Stimulated activated CD4-positive, alpha-beta T cell treated with anti-CD3 and anti-CD28 coated beads, Interleukin-12 subunit alpha, Interleukin-12 subunit beta, amount 100 ng/mL, for 4 hours (primary cell): ENCODE data around the gene SHROOM4.

Source experiments
- DNase-seq: peaks from one replicate; pipeline ENCODE4 v3.0.0-alpha.2; 2020

The SHROOM4 gene

GRCh38 chrX:50813843-50814661, at the start of gene SHROOM4:
SHROOM4 (minus strand) TSS chrX:50814194; CDS start chrX:50814018, 176 bp downstream.
- DNase-seq = no peak

GRCh38 chrX:50863471-50863870, 49.5 kb upstream of the SHROOM4 start:
- no peak for DNase-seq

GRCh38 chrX:50860518-50860917, 46.5 kb upstream of the SHROOM4 start:
- DNase-seq = no peak

GRCh38 chrX:50858548-50858947, 44.6 kb upstream of the SHROOM4 start:
- no peak for DNase-seq

- no peak for DNase-seq
Observed at GRCh38 chrX:50853399-50853798, 39.4 kb upstream of the SHROOM4 start.

- no peak for DNase-seq
Observed at GRCh38 chrX:50852524-50852923, 38.5 kb upstream of the SHROOM4 start.

GRCh38 chrX:50842221-50842620, 28.2 kb upstream of the SHROOM4 start:
- no peak for DNase-seq

- DNase-seq = no peak
Observed at GRCh38 chrX:50839730-50840129, 25.7 kb upstream of the SHROOM4 start.

GRCh38 chrX:50838820-50839600, 25.0 kb upstream of the SHROOM4 start:
- DNase-seq = no peak

- no peak for DNase-seq
Observed at GRCh38 chrX:50827996-50828395, 14.0 kb upstream of the SHROOM4 start.

GRCh38 chrX:50825825-50826224, 11.8 kb upstream of the SHROOM4 start:
- DNase-seq = no peak

- no peak for DNase-seq
Observed at GRCh38 chrX:50818986-50819385, 5.0 kb upstream of the SHROOM4 start.

- DNase-seq = no peak
Observed at GRCh38 chrX:50815120-50815519, 1.1 kb upstream of the SHROOM4 start.

- no peak for DNase-seq
Observed at GRCh38 chrX:50814701-50815100, 707 bp upstream of the SHROOM4 start.

GRCh38 chrX:50812995-50813842, 775 bp downstream of the SHROOM4 start:
- DNase-seq = no peak

- no peak for DNase-seq
Observed at GRCh38 chrX:50805276-50805675, 8.7 kb downstream of the SHROOM4 start.

GRCh38 chrX:50801135-50801534, 12.9 kb downstream of the SHROOM4 start:
- no peak for DNase-seq

GRCh38 chrX:50799531-50799961, 14.4 kb downstream of the SHROOM4 start:
- no peak for DNase-seq

GRCh38 chrX:50798783-50799182, 15.2 kb downstream of the SHROOM4 start:
- no peak for DNase-seq

- no peak for DNase-seq
Observed at GRCh38 chrX:50787099-50787498, 26.9 kb downstream of the SHROOM4 start.

- no peak for DNase-seq
Observed at GRCh38 chrX:50780144-50780543, 33.9 kb downstream of the SHROOM4 start.

GRCh38 chrX:50779694-50780093, 34.3 kb downstream of the SHROOM4 start:
- DNase-seq = no peak

- no peak for DNase-seq
Observed at GRCh38 chrX:50778272-50778671, 35.7 kb downstream of the SHROOM4 start.
